Stimulated activated effector memory CD8-positive, alpha-beta T cell treated with anti-CD3 and anti-CD28 coated beads, Interleukin-12 subunit alpha, Interleukin-12 subunit beta, amount 100 ng/mL, for 72 hours (primary cell): Measurements from ENCODE around the gene FXYD7.
"Not testable (repeated sequence)": the region's sequence is repeated elsewhere in the genome, so short reads cannot be mapped to it uniquely, and the experiment has no call there.

Source experiments
- ATAC-seq: fragments of 150-1000 bp; cut with Tn5 transposase; 2 replicates; pipeline ENCODE4 v1.10.0; 2021
- DNase-seq, 2 donors: peaks; one replicate each; pipeline ENCODE4 v3.0.0; 2021 to 2022; ENCODE audit warnings: low spot score in 2 of 2
- H3K27ac Mint-ChIP-seq: one replicate; pipeline ENCODE4 v1.8.0; 2022; ENCODE audit warnings: mild to moderate bottlenecking, mixed read lengths
- H3K36me3 Mint-ChIP-seq: one replicate; pipeline ENCODE4 v1.8.0; 2022; ENCODE audit warnings: mild to moderate bottlenecking, mixed read lengths
- H3K4me1 Mint-ChIP-seq: one replicate; pipeline ENCODE4 v1.8.0; 2022; ENCODE audit warnings: mixed read lengths
- H3K4me3 Mint-ChIP-seq: one replicate; pipeline ENCODE4 v1.8.0; 2022; ENCODE audit warnings: mild to moderate bottlenecking, mixed read lengths
- H3K9me3 Mint-ChIP-seq: one replicate; pipeline ENCODE4 v1.8.0; 2022; ENCODE audit warnings: mixed read lengths

The FXYD7 gene

GRCh38 chr19:35142606-35143230 is 337 bp upstream of the FXYD7 start:
- peak; percentile 18 for ATAC-seq
- DNase-seq, result peak; percentile 65 to 85
- Mint-ChIP-seq H3K9me3 (no peaks in the 10 kb centered on the region), H3K4me1 (peaks cover 46% of the 10 kb centered on the region), H3K4me3 (peak overlapping the region; percentile 76), H3K27ac (no peak overlapping the region), H3K36me3 (no peaks in the 10 kb centered on the region)

GRCh38 chr19:35143818-35144217 is 763 bp downstream of the FXYD7 start:
- H3K9me3 Mint-ChIP-seq, result no peaks in the 10 kb centered on the region
- H3K27ac Mint-ChIP-seq, result no peak overlapping the region
- no peak for ATAC-seq
- H3K4me1 Mint-ChIP-seq, result peaks cover 46% of the 10 kb centered on the region
- H3K36me3 Mint-ChIP-seq, result no peaks in the 10 kb centered on the region
- no peak for DNase-seq
- H3K4me3 Mint-ChIP-seq, result peak overlapping the region; percentile 76

- no peak for DNase-seq
- no peak for ATAC-seq
- no peak overlapping the region for H3K4me3 Mint-ChIP-seq
- no peak overlapping the region for H3K27ac Mint-ChIP-seq
- H3K4me1 Mint-ChIP-seq, result peaks cover 46% of the 10 kb centered on the region
- H3K36me3 Mint-ChIP-seq, result no peaks in the 10 kb centered on the region
- no peaks in the 10 kb centered on the region for H3K9me3 Mint-ChIP-seq
Observed at GRCh38 chr19:35144259-35144599, 1.2 kb downstream of the FXYD7 start.

GRCh38 chr19:35144600-35145436 is 1.8 kb downstream of the FXYD7 start:
- Mint-ChIP-seq H3K36me3 (no peaks in the 10 kb centered on the region), H3K27ac (no peak overlapping the region), H3K4me3 (no peak overlapping the region), H3K9me3 (no peaks in the 10 kb centered on the region), H3K4me1 (peaks cover 46% of the 10 kb centered on the region)
- DNase-seq, result no peak
- ATAC-seq, result no peak

- DNase-seq, result no peak
- peak overlapping the region; percentile 77 for H3K27ac Mint-ChIP-seq
- no peaks in the 10 kb centered on the region for H3K9me3 Mint-ChIP-seq
- ATAC-seq, result no peak
- H3K36me3 Mint-ChIP-seq, result no peaks in the 10 kb centered on the region
- no peak overlapping the region for H3K4me3 Mint-ChIP-seq
- H3K4me1 Mint-ChIP-seq, result peaks cover 30% of the 10 kb centered on the region
Observed at GRCh38 chr19:35146746-35147459, 3.8 kb downstream of the FXYD7 start.

- Mint-ChIP-seq H3K4me3 (no peak overlapping the region), H3K4me1 (peaks cover 19% of the 10 kb centered on the region), H3K27ac (no peak overlapping the region), H3K9me3 (no peaks in the 10 kb centered on the region), H3K36me3 (no peaks in the 10 kb centered on the region)
- no peak for ATAC-seq
- DNase-seq, result no peak
Observed at GRCh38 chr19:35149463-35149862, 6.4 kb downstream of the FXYD7 start.

GRCh38 chr19:35150445-35150844 is 7.4 kb downstream of the FXYD7 start:
- ATAC-seq, result no peak
- peaks cover 10% of the 10 kb centered on the region for H3K36me3 Mint-ChIP-seq
- peak overlapping the region; percentile 10 for H3K27ac Mint-ChIP-seq
- no peak overlapping the region for H3K4me3 Mint-ChIP-seq
- DNase-seq, result peak in 1 of 2 donors; percentile 37
- no peaks in the 10 kb centered on the region for H3K9me3 Mint-ChIP-seq
- peaks cover 13% of the 10 kb centered on the region for H3K4me1 Mint-ChIP-seq

- no peak overlapping the region for H3K4me3 Mint-ChIP-seq
- ATAC-seq (no peak), DNase-seq (no peak)
- no peaks in the 10 kb centered on the region for H3K9me3 Mint-ChIP-seq
- peaks cover 20% of the 10 kb centered on the region for H3K36me3 Mint-ChIP-seq
- H3K4me1 Mint-ChIP-seq, result peaks cover 22% of the 10 kb centered on the region
- H3K27ac Mint-ChIP-seq, result peak overlapping the region; percentile 10
Observed at GRCh38 chr19:35151273-35152065, 8.4 kb downstream of the FXYD7 start.

GRCh38 chr19:35153129-35153522 is 10.1 kb downstream of the FXYD7 start:
- Mint-ChIP-seq H3K4me3 (peak overlapping the region; percentile 100), H3K36me3 (peaks cover 36% of the 10 kb centered on the region), H3K4me1 (peaks cover 35% of the 10 kb centered on the region)
- H3K27ac Mint-ChIP-seq, DNase-seq, ATAC-seq, H3K9me3 Mint-ChIP-seq: not testable (repeated sequence)

- Mint-ChIP-seq H3K4me1 (peaks cover 42% of the 10 kb centered on the region), H3K4me3 (peak overlapping the region; percentile 100), H3K36me3 (peaks cover 44% of the 10 kb centered on the region), H3K27ac (peak overlapping the region; percentile 99), H3K9me3 (no peaks in the 10 kb centered on the region)
- ATAC-seq, result peak; percentile 71
- DNase-seq, result peak; percentile 65 to 84
Observed at GRCh38 chr19:35153701-35154524, 10.9 kb downstream of the FXYD7 start.

GRCh38 chr19:35154525-35155406 is 11.7 kb downstream of the FXYD7 start, which contains the start of gene FXYD5:
Gene FXYD5 (plus strand): TSS chr19:35154735. CDS start chr19:35155551, 816 bp downstream.
- H3K4me1 Mint-ChIP-seq, result peaks cover 47% of the 10 kb centered on the region
- ATAC-seq (peak; percentile 85), DNase-seq (peak; percentile 57 to 78)
- peak within 1 kb of the TSS; percentile 100 for H3K4me3 Mint-ChIP-seq
- peak within 1 kb of the TSS; percentile 99 for H3K27ac Mint-ChIP-seq
- peaks cover 53% of the 10 kb centered on the region for H3K36me3 Mint-ChIP-seq
- H3K9me3 Mint-ChIP-seq, result no peaks in the 10 kb centered on the region

GRCh38 chr19:35155441-35155840 is 12.4 kb downstream of the FXYD7 start:
- H3K27ac Mint-ChIP-seq, result peak overlapping the region; percentile 99
- DNase-seq (no peak), ATAC-seq (peak; percentile 56)
- H3K36me3 Mint-ChIP-seq, result peaks cover 60% of the 10 kb centered on the region
- no peaks in the 10 kb centered on the region for H3K9me3 Mint-ChIP-seq
- peaks cover 50% of the 10 kb centered on the region for H3K4me1 Mint-ChIP-seq
- peak overlapping the region; percentile 100 for H3K4me3 Mint-ChIP-seq

- ATAC-seq (no peak), DNase-seq (no peak)
- Mint-ChIP-seq H3K27ac (peak overlapping the region; percentile 99), H3K4me1 (peaks cover 53% of the 10 kb centered on the region), H3K36me3 (peaks cover 66% of the 10 kb centered on the region), H3K9me3 (no peaks in the 10 kb centered on the region), H3K4me3 (peak overlapping the region; percentile 100)
Observed at GRCh38 chr19:35155981-35156672, 13.1 kb downstream of the FXYD7 start.
